HL-60 (cell line): Measurements from ENCODE around the gene BRSK1.

ENCODE experiments used
- GABPA ChIP-seq: IDR thresholded peaks from 2 replicates; pipeline ENCODE4 v1.6.1; 2012; ENCODE audit warnings: low read depth
- POLR2AphosphoS5 ChIP-seq: IDR thresholded peaks from 2 replicates; pipeline ENCODE4 v1.6.1; 2012; ENCODE audit warnings: low read depth
- TF ChIP-seq, protein P1 (sequence below): IDR thresholded peaks from one replicate; pipeline ENCODE4 v1.5.1; 2011; ENCODE audit warnings: low read length, control low read depth, inconsistent platforms; ENCODE audit not compliant: insufficient read depth

DNA sequence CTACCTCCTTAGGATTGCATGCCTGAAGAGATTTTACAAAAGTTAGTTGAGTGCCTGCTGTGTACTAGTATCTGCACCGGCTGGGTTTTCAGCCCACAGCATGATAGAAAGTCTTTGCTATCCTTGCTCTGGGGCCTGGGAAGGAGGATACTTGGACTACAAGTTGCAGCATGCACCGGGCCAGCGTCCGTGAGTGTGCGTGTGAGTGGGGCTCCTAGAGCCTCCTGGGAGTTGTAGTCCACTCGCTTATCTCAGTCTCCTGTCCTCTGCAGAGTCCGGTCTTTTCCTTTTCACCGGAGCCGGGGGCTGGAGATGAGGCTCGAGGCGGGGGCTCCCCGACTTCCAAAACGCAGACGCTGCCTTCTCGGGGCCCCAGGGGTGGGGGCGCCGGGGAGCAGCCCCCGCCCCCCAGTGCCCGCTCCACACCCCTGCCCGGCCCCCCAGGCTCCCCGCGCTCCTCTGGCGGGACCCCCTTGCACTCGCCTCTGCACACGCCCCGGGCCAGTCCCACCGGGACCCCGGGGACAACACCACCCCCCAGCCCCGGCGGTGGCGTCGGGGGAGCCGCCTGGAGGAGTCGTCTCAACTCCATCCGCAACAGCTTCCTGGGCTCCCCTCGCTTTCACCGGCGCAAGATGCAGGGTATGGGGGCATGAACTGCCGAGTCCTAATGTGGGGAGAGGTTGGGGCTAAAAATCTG is 20.6 kb downstream of the BRSK1 start:
- TF ChIP-seq, protein P1, sequence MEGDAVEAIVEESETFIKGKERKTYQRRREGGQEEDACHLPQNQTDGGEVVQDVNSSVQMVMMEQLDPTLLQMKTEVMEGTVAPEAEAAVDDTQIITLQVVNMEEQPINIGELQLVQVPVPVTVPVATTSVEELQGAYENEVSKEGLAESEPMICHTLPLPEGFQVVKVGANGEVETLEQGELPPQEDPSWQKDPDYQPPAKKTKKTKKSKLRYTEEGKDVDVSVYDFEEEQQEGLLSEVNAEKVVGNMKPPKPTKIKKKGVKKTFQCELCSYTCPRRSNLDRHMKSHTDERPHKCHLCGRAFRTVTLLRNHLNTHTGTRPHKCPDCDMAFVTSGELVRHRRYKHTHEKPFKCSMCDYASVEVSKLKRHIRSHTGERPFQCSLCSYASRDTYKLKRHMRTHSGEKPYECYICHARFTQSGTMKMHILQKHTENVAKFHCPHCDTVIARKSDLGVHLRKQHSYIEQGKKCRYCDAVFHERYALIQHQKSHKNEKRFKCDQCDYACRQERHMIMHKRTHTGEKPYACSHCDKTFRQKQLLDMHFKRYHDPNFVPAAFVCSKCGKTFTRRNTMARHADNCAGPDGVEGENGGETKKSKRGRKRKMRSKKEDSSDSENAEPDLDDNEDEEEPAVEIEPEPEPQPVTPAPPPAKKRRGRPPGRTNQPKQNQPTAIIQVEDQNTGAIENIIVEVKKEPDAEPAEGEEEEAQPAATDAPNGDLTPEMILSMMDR = no peak
- TF ChIP-seq POLR2AphosphoS5 = no peak
- no peak for TF ChIP-seq GABPA
